Right lobe of liver (tissue), 6 donors: Measurements from ENCODE around the gene ZFPM1. TPM values are rescaled to one million over a fixed set of nuclear protein-coding genes. Genes with fewer than 3 reads are reported as not detected.

Source experiments
- ATAC-seq, 4 donors: fragments of 200-7000 bp; cut with Tn5 transposase; one replicate each; pipeline ENCODE4 v1.9.1; 2020; ENCODE audit warnings: mild to moderate bottlenecking in 4 of 4, moderate library complexity in 4 of 4
- DNase-seq, 3 donors: peaks; one replicate each; pipeline ENCODE4 v3.0.0-alpha.2; 2020
- H3K27ac ChIP-seq, 3 donors: fragments of 200-600 bp; one replicate each; pipeline ENCODE4 v1.8.0; 2022
- H3K27me3 ChIP-seq, 2 donors: fragments of 200-600 bp; one replicate each; pipeline ENCODE4 v1.8.0; 2022
- H3K36me3 ChIP-seq, 4 donors: fragments of 200-600 bp; sonication (generic) in 1 of 4; one replicate each; pipeline versions ENCODE4 v1.5.1 to v1.8.0; 2017 to 2022; ENCODE audit warnings: control low read depth in 1 of 4
- H3K4me1 ChIP-seq, 4 donors: fragments of 200-600 bp; sonication (generic) in 1 of 4; one replicate each; pipeline versions ENCODE4 v1.5.1 to v1.8.0; 2017 to 2022; ENCODE audit warnings: control low read depth in 1 of 4
- H3K4me3 ChIP-seq, 3 donors: fragments of 200-600 bp; one replicate each; pipeline ENCODE4 v1.8.0; 2022
- H3K9me3 ChIP-seq, 4 donors: fragments of 200-600 bp; sonication (generic) in 1 of 4; one replicate each; pipeline versions ENCODE4 v1.5.1 to v1.8.0; 2017 to 2022; ENCODE audit warnings: control low read depth in 1 of 4
- CTCF ChIP-seq, 4 donors: fragments of 200-600 bp in 3 of 4; fragments of 450-650 bp in 1 of 4; IDR thresholded peaks; one replicate each; pipeline versions ENCODE4 v1.5.1 to v1.8.0; 2016 to 2022; ENCODE audit warnings: antibody characterized with exemption in 4 of 4, mild to moderate bottlenecking in 2 of 4
- POLR2A ChIP-seq: fragments of 450-650 bp; IDR thresholded peaks from one replicate; pipeline ENCODE4 v1.6.1; 2017; ENCODE audit warnings: antibody characterized with exemption, mild to moderate bottlenecking
- WGBS: methylation state at CpG from one replicate; pipeline ENCODE4 v1.1.6; 2018; ENCODE audit warnings: low coverage, low lambda C conversion rate; ENCODE audit not compliant: insufficient coverage; ENCODE audit errors: missing lambda C conversion rate; 5-methylcytosine and 5-hydroxymethylcytosine counted together
- intact Hi-C, 2 donors: fragments of 100-400 bp; cut with DNase I; formaldehyde crosslinking; loops; one replicate each; pipeline versions ENCODE4 v1.11.2 to v1.14.1; 2022
- total RNA-seq, 6 experiments: library from RNA; depleted of rRNA in 2 of 6; stranded (reverse); fragments of >200 nt in 2 of 6; fragmentation: NEBNext Ultra II Directional in 3 of 6; extraction: Animal tissue kit (Norgen Biotek cat#: 25700) in 3 of 6; gene quantifications; one replicate each; pipeline versions ENCODE4 v1.1.0 to v1.2.4, GENCODE V29; 2016 to 2023
- donor health status: DM: no; HTN: yes; CAD: no.
- donor health status: DM: no; HTN: no; CAD: no.
- donor health status: DM: no; HTN: no; CAD: no.
- donor health status: DM: no; HTN: yes; CAD: no.
- donor health status: DM: no; HTN: yes; CAD: no.

The ZFPM1 gene
- total RNA-seq, 6 experiments from 2014 or later = 3.8 to 15.5 (median 8.3) TPM

DNA sequence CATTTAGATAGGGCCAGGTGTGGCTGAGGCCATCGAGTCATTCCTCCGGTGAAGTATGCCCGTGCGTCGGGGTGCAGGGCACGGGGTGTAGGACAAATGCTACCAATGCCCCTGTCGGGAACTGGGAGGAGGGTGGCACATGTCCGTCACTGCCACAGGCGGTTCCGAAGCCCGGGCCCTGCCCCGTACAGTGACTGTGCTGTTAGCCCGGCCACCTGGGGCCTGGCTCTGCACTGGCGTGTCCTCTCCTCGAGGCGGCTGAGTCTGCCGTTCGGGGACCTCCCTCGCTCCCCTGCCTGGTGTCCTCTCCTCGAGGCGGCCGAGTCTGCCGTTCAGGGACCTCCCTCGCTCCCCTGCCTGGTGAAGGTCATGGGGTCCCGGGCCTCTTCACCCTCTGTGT is 7.0 kb upstream of the ZFPM1 start:
- Histone ChIP-seq H3K27ac (no peak overlapping the region), H3K4me1 (peaks cover 0 to 9% (median 4%) of the 10 kb centered on the region in 4 donors), H3K36me3 (no peaks in the 10 kb centered on the region), H3K4me3 (no peak overlapping the region), H3K9me3 (no peaks in the 10 kb centered on the region), H3K27me3 (no peaks in the 10 kb centered on the region)
- DNase-seq = no peak
- intact Hi-C loops = no loop called here
- WGBS = 55% methylated on average over 2 of the region's 25 CpGs
- ATAC-seq = no peak
- TF ChIP-seq POLR2A (no peak), CTCF (IDR thresholded peaks at IDR 0.05) (no peak)

GRCh38 chr16:88446736-88447135 is 6.3 kb upstream of the ZFPM1 start:
- no peak overlapping the region for H3K4me3 ChIP-seq

GRCh38 chr16:88447881-88448280 is 5.2 kb upstream of the ZFPM1 start:
- no peak overlapping the region for H3K27ac ChIP-seq
- peaks cover 0 to 11% (median 3%) of the 10 kb centered on the region in 4 donors for H3K4me1 ChIP-seq
- TF ChIP-seq POLR2A (no peak), CTCF (IDR thresholded peaks at IDR 0.05) (no peak)
- no peaks in the 10 kb centered on the region for H3K9me3 ChIP-seq
- ATAC-seq = no peak
- H3K4me3 ChIP-seq = no peak overlapping the region
- intact Hi-C loops = no loop called here
- WGBS = 31% methylated on average over 3 of the region's 5 CpGs
- no peak for DNase-seq
- no peaks in the 10 kb centered on the region for H3K27me3 ChIP-seq
- no peaks in the 10 kb centered on the region for H3K36me3 ChIP-seq

More at GRCh38 chr16:88446736-88447135, 6.3 kb upstream of the ZFPM1 start:
- TF ChIP-seq CTCF (IDR thresholded peaks at IDR 0.05) (no peak), POLR2A (no peak)
- no peak for DNase-seq
- Histone ChIP-seq H3K27ac (no peak overlapping the region), H3K36me3 (no peaks in the 10 kb centered on the region), H3K9me3 (no peaks in the 10 kb centered on the region), H3K27me3 (no peaks in the 10 kb centered on the region), H3K4me1 (peaks cover 0 to 9% (median 4%) of the 10 kb centered on the region in 4 donors)
- intact Hi-C loops = no loop called here
- 88% methylated on average over 6 of the region's 26 CpGs for WGBS
- ATAC-seq = no peak

DNA sequence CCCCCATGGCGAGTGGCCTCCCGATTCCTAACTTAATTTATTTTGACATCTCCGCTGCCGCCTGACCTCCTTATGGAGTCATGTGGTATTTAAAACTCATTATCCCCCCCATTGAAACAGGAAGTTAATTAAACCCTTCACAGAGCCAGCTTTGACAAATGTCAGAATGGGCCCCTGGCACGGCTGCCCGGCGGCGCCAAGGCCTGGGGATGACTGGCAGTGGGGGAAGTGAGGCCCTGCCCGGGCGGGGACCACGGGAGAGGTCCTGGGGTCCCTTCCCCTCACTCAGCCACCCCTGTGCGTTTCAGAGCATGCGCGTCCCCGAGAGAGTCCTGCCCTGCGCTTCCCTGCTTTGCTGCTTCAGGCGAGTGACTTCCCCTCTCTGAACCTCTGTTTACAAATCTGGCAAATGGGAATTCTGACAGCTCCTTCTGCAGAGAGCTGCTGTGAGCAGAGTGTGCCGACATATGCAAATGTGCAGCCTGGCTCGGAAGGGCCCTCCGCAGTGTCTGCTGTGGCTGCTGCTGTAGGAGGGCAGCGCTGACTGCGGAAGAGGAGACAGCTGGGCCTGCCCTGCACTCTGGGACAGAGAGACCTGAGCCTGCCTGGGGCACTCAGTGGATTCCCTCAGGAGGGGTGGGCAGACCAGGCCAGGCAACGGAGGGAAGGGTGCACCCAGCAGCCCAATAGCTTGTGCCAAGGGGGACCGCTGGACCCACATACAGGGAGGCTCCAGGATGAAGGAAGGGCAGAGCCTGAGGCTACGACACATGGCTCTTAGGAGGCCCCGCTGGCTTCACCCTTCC is 4.4 kb upstream of the ZFPM1 start:
- Histone ChIP-seq H3K4me3 (no peak overlapping the region), H3K27me3 (no peaks in the 10 kb centered on the region), H3K36me3 (no peaks in the 10 kb centered on the region), H3K9me3 (no peaks in the 10 kb centered on the region), H3K27ac (no peak overlapping the region), H3K4me1 (peaks cover 0 to 5% (median 0%) of the 10 kb centered on the region in 4 donors)
- no peak for TF ChIP-seq CTCF (IDR thresholded peaks at IDR 0.05)
- TF ChIP-seq POLR2A = no peak
- WGBS = 33% methylated on average over 1 of the region's 26 CpGs
- DNase-seq (no peak), ATAC-seq (no peak)
- intact Hi-C loops = no loop called here
